COR-L47 (cell line): ENCODE data around the gene CACNA1H.

Experiments
- DNase-seq: peaks from one replicate; lab custom pipeline; 2025; lab: John Stamatoyannopoulos, UW

The CACNA1H gene

GRCh38 chr16:1158456-1159324, 5.8 kb downstream of the CACNA1H start:
- DNase-seq, result no peak

GRCh38 chr16:1159325-1159972, 6.5 kb downstream of the CACNA1H start:
- no peak for DNase-seq

- DNase-seq, result no peak
Observed at GRCh38 chr16:1159973-1160772, 7.3 kb downstream of the CACNA1H start.

GRCh38 chr16:1160773-1161348, 8.0 kb downstream of the CACNA1H start:
- DNase-seq, result no peak

GRCh38 chr16:1162701-1163566, 10.0 kb downstream of the CACNA1H start:
- DNase-seq, result no peak

GRCh38 chr16:1163567-1164055, 10.7 kb downstream of the CACNA1H start:
- DNase-seq, result no peak

GRCh38 chr16:1164382-1164781, 11.5 kb downstream of the CACNA1H start:
- no peak for DNase-seq

GRCh38 chr16:1164975-1165374, 12.1 kb downstream of the CACNA1H start:
- DNase-seq, result no peak

- no peak for DNase-seq
Observed at GRCh38 chr16:1165511-1165910, 12.6 kb downstream of the CACNA1H start.

- DNase-seq, result peak; percentile 96
Observed at GRCh38 chr16:1167276-1168107, 14.6 kb downstream of the CACNA1H start.

GRCh38 chr16:1168837-1169236, 15.9 kb downstream of the CACNA1H start:
- no peak for DNase-seq

GRCh38 chr16:1169285-1170075, 16.6 kb downstream of the CACNA1H start:
- no peak for DNase-seq

- no peak for DNase-seq
Observed at GRCh38 chr16:1170076-1170418, 17.1 kb downstream of the CACNA1H start.

GRCh38 chr16:1171001-1171400, 18.1 kb downstream of the CACNA1H start:
- no peak for DNase-seq

- DNase-seq, result no peak
Observed at GRCh38 chr16:1171854-1172428, 19.0 kb downstream of the CACNA1H start.

- DNase-seq, result no peak
Observed at GRCh38 chr16:1172651-1173050, 19.7 kb downstream of the CACNA1H start.

- no peak for DNase-seq
Observed at GRCh38 chr16:1173788-1174451, 21.0 kb downstream of the CACNA1H start.
